NCI-H345 treated with DMSO at 0.1 percent for 48 hours (cell line): Measurements from ENCODE around the gene TBCEL.
"Not testable (repeated sequence)": the region's sequence is repeated elsewhere in the genome, so short reads cannot be mapped to it uniquely, and the experiment has no call there.

Experiments
- DNase-seq: peaks from one replicate; lab custom pipeline; 2025; ENCODE audit not compliant: unreplicated experiment; lab: John Stamatoyannopoulos, UW

Gene TBCEL

GRCh38 chr11:121029153-121029552, 5.3 kb downstream of the TBCEL start:
- DNase-seq, result no peak

DNA sequence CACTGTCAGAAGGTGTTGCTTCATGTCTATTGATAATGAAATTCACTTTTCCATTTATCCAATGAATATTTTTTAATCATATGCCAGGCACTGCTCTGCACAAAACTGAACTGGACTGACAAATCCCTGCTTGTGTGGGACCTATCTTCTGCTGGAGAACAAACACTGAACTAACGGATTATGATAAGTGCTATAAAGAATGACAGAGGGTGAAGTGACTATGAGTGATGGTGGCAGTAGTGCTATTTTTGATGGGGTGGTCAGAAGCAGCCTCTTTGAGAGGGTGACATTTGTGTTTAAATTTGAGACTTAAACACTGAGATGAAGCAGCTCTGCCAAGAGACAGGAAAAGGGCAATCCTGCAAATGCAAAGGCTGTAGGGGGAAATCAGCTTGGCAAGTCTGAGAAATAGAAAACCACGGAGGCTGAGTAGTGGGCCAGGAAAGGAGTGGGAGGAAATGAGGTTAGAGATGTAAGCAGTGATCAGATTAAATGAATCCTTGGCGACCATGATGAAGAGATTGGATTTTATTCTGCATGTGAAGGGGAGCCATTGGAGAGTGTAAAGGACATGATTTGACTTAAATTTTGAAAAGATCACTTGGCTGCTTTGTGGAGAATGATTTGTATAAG, 6.0 kb downstream of the TBCEL start:
- DNase-seq, result no peak

- no peak for DNase-seq
Observed at GRCh38 chr11:121031167-121031566, 7.3 kb downstream of the TBCEL start.

DNA sequence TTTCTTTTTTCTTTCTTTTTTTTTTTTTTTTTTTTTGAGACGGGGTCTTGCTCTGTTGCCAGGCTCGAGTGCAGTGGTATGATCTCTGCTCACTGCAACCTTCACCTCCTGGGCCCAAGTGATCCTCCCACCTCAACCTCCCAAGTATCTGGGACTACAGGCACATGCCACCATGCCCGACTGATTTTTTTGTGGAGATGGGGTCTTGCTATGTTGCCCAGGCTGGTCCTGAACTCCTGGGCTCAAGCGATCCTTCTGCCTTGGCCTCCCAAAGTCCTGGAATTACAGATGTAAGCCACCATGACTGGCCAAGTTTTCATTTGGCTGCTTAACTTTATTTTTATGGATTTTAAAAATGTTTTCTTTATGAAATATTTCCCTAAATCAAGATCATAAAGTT, 7.7 kb downstream of the TBCEL start:
- not testable (repeated sequence) for DNase-seq

GRCh38 chr11:121032546-121032945, 8.6 kb downstream of the TBCEL start:
- no peak for DNase-seq

DNA sequence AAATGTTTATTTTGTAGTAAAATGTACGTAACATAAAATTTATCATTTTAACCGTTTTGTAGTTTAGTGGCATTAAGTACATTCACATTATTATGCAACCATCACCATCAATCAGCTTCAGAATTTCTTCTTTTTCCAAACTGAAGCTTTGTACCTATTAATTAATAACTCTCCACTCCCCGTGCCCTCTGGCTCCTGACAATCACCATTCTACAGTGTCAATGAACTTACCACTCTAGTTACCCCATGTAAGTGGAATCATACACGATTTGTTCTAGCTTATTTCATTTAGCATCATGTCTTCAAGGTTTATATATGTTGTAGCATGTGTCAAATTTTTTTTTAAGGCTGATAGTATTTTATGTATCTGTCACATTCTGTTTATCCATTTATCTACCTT, 9.7 kb downstream of the TBCEL start:
- DNase-seq, result no peak

DNA sequence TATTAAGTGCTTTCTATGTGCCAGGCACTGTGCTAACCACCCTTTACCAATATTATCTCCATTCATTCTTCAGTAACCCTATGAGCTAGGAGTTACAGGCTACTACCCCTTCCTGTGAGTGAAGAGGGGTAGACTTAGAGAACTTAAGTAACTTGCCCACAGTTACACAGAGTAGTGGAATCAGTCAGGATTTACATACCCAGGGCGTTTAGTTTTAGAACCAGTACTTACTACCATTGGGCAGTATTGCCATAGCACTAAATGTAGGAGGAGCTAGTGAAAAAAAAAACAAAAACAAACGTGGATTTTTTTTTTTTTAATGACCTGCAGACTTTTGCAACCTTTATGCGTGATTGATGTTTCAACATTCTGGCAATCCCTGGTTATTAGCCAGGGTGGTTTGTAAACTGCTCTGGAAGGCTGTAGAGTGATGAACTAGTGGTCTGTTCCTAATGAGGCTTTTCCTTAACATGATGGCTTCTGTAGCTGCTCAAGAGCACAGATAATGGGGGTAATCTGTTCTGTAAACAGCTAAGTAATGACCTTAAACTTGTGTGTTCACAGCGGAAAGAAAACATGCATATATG, 11.4 kb downstream of the TBCEL start:
- DNase-seq, result no peak

GRCh38 chr11:121035780-121036179, 11.9 kb downstream of the TBCEL start:
- no peak for DNase-seq

DNA sequence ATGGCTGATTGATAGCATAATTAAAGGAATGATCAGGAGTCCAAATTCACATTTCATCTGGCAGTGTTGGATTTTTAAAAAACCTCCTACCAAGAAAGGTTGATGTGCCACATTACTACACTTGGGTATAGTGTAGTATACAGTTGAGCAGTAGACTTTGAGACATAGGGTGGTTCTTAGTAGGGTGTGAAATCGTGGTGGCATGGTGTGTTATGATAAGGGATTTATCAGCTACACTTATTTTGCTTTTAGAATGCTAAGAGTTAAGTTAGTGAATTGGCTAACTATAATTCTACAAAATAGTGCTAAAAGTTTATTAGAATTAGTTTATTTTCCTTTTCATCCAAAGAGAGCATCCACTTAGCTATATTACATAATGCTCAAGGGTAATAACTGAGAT, 13.1 kb downstream of the TBCEL start:
- DNase-seq, result no peak

DNA sequence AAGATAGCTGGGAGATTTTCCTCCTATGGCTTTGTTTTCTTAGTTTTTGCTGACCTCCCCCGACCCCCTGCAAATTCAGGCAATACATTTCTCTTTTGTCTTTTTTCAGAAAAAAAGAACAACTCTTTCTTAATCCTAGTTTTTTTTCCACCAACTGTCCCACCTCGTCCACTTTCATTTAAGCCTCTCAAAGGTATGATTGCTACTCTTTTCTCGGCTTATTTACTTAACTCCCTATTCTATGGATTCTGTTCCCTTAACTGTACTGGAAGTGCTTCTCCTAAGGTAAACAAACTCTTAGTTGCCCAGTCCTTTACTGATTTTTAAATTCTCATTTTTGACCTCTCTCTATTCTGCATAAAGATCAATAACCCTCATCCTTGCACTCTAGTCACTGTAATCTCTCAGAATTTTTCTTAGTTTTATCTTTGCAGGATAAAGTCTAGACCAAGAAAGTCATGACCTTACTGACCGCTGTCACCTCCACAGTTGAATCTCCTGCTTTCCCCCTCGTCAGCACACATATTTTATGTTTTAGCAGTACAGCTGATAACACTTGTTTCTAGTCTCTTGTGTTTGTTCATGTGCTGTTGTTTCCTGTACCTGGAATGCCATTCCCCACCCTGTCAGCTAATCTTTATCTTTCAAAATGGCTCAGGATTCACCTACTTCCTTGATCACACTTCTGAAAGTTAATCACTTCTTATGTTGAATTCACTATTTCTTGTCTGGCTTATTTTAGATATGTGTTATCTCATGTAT, 14.9 kb downstream of the TBCEL start:
- DNase-seq, result no peak

GRCh38 chr11:121039971-121040613, 16.2 kb downstream of the TBCEL start:
- no peak for DNase-seq

GRCh38 chr11:121040614-121041002, 16.7 kb downstream of the TBCEL start:
- no peak for DNase-seq

DNA sequence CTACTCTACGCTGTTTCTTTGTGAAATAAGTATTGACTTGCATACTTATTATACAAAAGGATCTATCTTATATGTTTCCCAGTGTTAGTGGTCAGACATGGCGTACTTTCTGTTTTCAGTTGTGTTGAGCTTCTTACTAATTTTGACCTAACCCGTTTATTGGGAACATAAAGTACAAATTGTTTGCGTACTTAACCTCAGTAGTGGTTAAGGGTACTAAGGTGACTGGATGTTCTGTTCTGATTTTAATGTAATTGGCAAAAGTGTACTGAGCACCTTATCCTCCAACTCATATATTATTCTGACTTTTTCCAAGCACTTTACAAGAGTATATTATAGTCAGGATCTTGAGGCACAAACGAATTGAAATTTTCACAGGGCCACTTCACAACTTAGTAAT, 17.2 kb downstream of the TBCEL start:
- DNase-seq, result no peak

DNA sequence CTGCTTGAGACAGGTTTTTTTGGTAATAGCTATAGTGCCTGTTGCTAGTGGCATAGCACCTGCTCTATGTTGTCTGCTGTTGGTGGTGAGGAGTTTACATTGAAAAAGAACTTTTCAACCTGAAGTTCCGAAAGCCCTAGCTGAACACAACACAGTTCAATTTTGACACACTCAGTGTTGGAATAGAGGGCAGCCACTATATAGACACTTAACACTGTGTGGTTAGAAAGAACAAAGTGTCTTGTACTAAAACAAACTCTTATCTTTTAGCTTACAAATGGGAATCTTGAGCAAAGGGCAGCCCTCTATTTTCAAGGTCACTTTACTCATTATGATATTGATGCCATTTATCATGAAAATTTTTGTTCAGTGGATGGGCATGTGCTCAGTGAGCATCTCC, 18.4 kb downstream of the TBCEL start:
- no peak for DNase-seq

DNA sequence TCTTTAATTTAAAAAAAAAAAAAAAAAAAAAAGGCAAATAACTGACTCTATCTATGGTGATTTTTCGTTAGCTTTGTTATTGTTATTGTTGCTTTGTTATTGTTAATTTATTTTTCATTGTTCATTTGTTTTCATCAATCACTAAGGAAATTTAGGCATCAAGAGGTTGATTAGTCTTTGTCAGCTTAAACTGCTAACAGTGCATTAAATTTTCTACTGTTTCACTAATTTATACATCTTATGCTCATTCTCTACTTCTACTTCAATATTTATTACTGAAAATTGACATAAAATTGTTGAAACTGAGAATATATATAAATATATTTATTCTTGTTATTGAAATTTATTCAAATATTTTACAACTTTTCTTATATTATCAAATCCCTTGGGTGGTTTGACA, 24.0 kb downstream of the TBCEL start:
- no peak for DNase-seq

DNA sequence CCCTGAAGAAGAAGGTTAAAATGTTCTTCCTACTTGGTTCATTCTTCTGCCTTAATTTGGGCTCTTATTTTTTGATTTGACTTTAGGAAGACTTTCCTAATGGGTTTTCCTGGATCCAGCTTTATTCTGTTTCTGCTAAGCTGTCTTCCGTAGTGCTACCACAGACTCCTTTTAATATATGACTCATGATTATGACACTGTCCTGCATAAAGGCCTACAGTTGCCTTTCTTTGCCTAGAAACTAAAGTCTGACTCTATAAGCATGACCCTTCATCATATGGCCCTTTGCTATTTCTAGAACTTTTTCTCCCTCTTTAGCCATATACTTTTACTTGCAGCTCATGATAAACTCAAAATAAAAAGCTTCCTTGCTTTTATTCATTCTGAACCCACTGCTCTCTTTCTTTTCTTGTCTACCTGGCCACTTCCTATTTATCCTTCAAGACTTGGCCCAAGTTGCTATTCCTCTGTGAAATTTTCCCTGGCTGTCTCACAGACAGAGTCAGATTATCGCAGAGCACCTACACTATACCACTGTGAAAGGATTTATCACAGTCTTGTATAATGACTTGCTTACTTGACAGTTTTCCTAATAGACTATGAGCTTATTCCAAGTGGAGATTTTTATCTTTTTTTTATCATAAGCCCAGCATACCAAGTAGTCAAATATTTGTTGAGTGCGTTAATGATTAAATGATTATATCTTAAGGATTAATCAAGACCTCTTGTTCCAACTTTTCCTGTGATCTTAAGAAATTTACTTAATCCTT, 24.7 kb downstream of the TBCEL start:
- no peak for DNase-seq

DNA sequence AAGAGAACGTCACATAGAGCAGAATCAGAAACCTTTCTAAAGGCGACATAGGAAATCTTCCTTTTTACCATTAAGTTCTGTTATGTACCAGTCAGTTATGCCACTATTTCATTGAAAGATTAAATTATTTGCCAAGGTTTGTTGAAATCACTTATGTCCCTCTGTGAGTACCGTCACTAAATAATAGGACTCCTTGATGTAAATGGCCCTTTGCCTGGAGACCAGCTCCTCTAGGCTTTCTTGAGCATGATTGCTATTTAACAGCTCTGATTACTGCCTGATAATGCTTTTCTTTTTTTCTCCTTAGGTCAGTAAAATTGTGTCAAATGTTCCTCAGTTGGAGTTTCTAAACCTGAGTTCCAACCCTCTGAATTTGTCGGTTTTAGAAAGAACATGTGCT, 29.3 kb downstream of the TBCEL start:
- no peak for DNase-seq

DNA sequence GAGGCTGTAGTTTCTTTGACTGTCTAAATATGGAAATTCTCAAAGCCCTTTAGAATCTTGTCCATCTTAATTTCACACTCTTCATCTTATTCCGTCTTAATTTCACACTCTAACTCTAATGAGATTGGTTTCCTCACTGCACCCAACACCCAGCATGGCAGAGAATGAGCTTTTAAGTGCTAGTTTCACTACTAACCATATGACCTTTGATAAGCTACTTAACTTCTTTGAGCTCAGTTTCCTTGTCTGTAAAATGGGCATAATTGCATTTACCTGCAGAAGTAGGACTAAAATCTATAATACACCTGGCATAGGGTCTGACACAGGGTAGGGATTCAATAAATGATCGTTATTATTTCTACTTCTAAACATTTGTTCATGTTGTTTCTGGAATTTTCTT, 30.4 kb downstream of the TBCEL start:
- no peak for DNase-seq

GRCh38 chr11:121055076-121055475, 31.2 kb downstream of the TBCEL start:
- no peak for DNase-seq

- DNase-seq, result no peak
Observed at GRCh38 chr11:121057922-121058321, 34.0 kb downstream of the TBCEL start.

GRCh38 chr11:121058941-121059340, 35.0 kb downstream of the TBCEL start:
- no peak for DNase-seq
